GM12878 (cell line): ENCODE data around the gene KRR1. TPM values are rescaled to one million over a fixed set of nuclear protein-coding genes. Genes with fewer than 3 reads are reported as not detected.

Experiments used
- ATAC-seq: fragments of 200-7000 bp; cut with Tn5 transposase; 3 replicates; pipeline ENCODE4 v1.9.1; 2020; ENCODE audit warnings: mild to moderate bottlenecking, moderate library complexity
- BruUV-seq: library from RNA; stranded (reverse); fragments of 400-500 nt; replicated peaks from 2 replicates; lab custom pipeline; 2021; lab: Mats Ljungman, UMichigan
- CTCF ChIA-PET: fragments of 300-600 bp; sonication (Branson Sonifier 250); formaldehyde crosslinking; extraction: SDS; loops from one replicate; lab custom pipeline; 2021; ENCODE audit warnings: inconsistent platforms; lab: Yijun Ruan, JAX
- POLR2A ChIA-PET: fragments of 350-600 bp; formaldehyde crosslinking; extraction: SDS; loops from one replicate; lab custom pipeline; 2021; ENCODE audit warnings: inconsistent platforms; lab: Charles Lee
- RAD21 ChIA-PET: fragments of 300-600 bp; sonication (Branson Sonifier 250); formaldehyde crosslinking; loops from one replicate; lab custom pipeline; 2023; ENCODE audit warnings: antibody characterized with exemption; ENCODE audit not compliant: unreplicated experiment; lab: Charles Lee
- SMC1A ChIA-PET: fragments of 300-600 bp; sonication (Branson Sonifier 250); formaldehyde crosslinking; loops from one replicate; lab custom pipeline; 2023; ENCODE audit not compliant: unreplicated experiment, uncharacterized antibody; lab: Charles Lee
- DNase-seq: peaks from one replicate; pipeline ENCODE4 v3.0.0-alpha.2; 2011; ENCODE audit warnings: low read depth, low spot score
- FAIRE-seq: peaks from 3 replicates; lab custom pipeline; 2011; peaks lifted over from hg19 to GRCh38; lab: Jason Lieb, UNC
- H2AFZ ChIP-seq: 2 replicates; pipeline ENCODE4 v1.6.0; 2011; ENCODE audit warnings: low read depth, low read length, control low read depth; ENCODE audit not compliant: control insufficient read depth
- H3K27ac ChIP-seq: 2 replicates; pipeline ENCODE4 v1.5.1; 2011; ENCODE audit warnings: control low read depth; ENCODE audit not compliant: control insufficient read depth, insufficient read depth
- H3K27me3 ChIP-seq, 2 experiments: replicated peaks in 1 of 2; 2 replicates each; pipeline versions ENCODE4 v1.6.0 to v1.6.1; 2011; ENCODE audit warnings: low read length in 1 of 2; ENCODE audit not compliant: control insufficient read depth in 2 of 2, insufficient read depth in 2 of 2
- H3K36me3 ChIP-seq, 2 experiments: 2 replicates each; pipeline ENCODE4 v1.5.1; 2011; ENCODE audit warnings: low read length in 1 of 2; ENCODE audit not compliant: control insufficient read depth in 2 of 2, insufficient read depth in 2 of 2
- H3K4me1 ChIP-seq: 2 replicates; pipeline ENCODE4 v1.6.1; 2011; ENCODE audit warnings: mild to moderate bottlenecking, low read length, moderate library complexity, mixed read lengths; ENCODE audit not compliant: control insufficient read depth, insufficient read depth
- H3K4me2 ChIP-seq: 2 replicates; pipeline ENCODE4 v1.6.0; 2011; ENCODE audit warnings: control low read depth; ENCODE audit not compliant: control insufficient read depth, insufficient read depth
- H3K4me3 ChIP-seq: fragments of 200-600 bp; sonication (generic); 2 replicates; pipeline ENCODE4 v1.5.1; 2016
- H3K79me2 ChIP-seq: 2 replicates; pipeline ENCODE4 v1.6.0; 2011; ENCODE audit warnings: low read length; ENCODE audit not compliant: control insufficient read depth, insufficient read depth
- H3K9ac ChIP-seq: 2 replicates; pipeline ENCODE4 v1.8.0; 2011; ENCODE audit warnings: low read length, control low read depth, mixed read lengths; ENCODE audit not compliant: control insufficient read depth, insufficient read depth
- H3K9me3 ChIP-seq: replicated peaks from 3 replicates; pipeline ENCODE4 v1.5.1; 2011; ENCODE audit warnings: mild to moderate bottlenecking, low read length; ENCODE audit not compliant: control insufficient read depth, insufficient read depth
- H4K20me1 ChIP-seq: 2 replicates; pipeline ENCODE4 v1.6.0; 2011; ENCODE audit not compliant: control insufficient read depth, insufficient read depth
- ASH2L ChIP-seq: fragments of 300-600, 200-600 bp; sonication (generic); IDR thresholded peaks from 2 replicates; pipeline ENCODE4 v1.6.1; 2017; ENCODE audit warnings: low read depth, mild to moderate bottlenecking, borderline replicate concordance
- IKZF1 ChIP-seq: fragments of 450-650 bp; conservative IDR thresholded peaks from 2 replicates; pipeline ENCODE4 v1.6.1; 2017; ENCODE audit warnings: antibody characterized with exemption, mild to moderate bottlenecking
- MEF2B ChIP-seq: fragments of 450-650 bp; IDR thresholded peaks from 2 replicates; pipeline ENCODE4 v1.6.1; 2018; ENCODE audit warnings: mild to moderate bottlenecking, moderate library complexity; ENCODE audit not compliant: partially characterized antibody, poor library complexity, severe bottlenecking
- MLLT1 ChIP-seq: fragments of 450-650 bp; IDR thresholded peaks from 2 replicates; pipeline ENCODE4 v1.6.1; 2016; ENCODE audit warnings: mild to moderate bottlenecking
- NFIC ChIP-seq: IDR thresholded peaks from 2 replicates; pipeline ENCODE4 v1.6.1; 2012; ENCODE audit warnings: low read depth, mild to moderate bottlenecking, inconsistent platforms, low read length, moderate library complexity
- RFX5 ChIP-seq: IDR thresholded peaks from 2 replicates; pipeline ENCODE4 v1.6.1; 2011; ENCODE audit warnings: low read depth, low read length, improper control_type of control experiment
- TAF1 ChIP-seq: IDR thresholded peaks from 2 replicates; pipeline ENCODE4 v1.6.1; 2011; ENCODE audit warnings: mild to moderate bottlenecking, low read depth, low read length, borderline replicate concordance
- TBL1XR1 ChIP-seq: IDR thresholded peaks from 2 replicates; pipeline ENCODE4 v1.6.1; 2012; ENCODE audit warnings: low read depth, low read length, improper control_type of control experiment
- ZNF274 ChIP-seq: IDR thresholded peaks from one replicate; pipeline ENCODE4 v1.8.0; 2011; ENCODE audit not compliant: insufficient read length, insufficient read depth
- WGBS: methylation state at CpG from one replicate; pipeline ENCODE4 v1.1.6; 2016; ENCODE audit warnings: low lambda C conversion rate; ENCODE audit not compliant: insufficient replicate concordance, insufficient coverage; ENCODE audit errors: missing lambda C conversion rate; 5-methylcytosine and 5-hydroxymethylcytosine counted together
- in situ Hi-C: fragments of 300-500 bp; cut with MboI; formaldehyde crosslinking; loops from 9 replicates; pipeline ENCODE4 v1.14.3; 2018; ENCODE audit warnings: mixed read lengths
- intact Hi-C: fragments of 100-400 bp; cut with micrococcal nuclease; formaldehyde crosslinking; loops from one replicate; pipeline ENCODE4 v1.14.2; 2022; ENCODE audit not compliant: unreplicated experiment
- polyA plus RNA-seq, 11 experiments: library from polyadenylated mRNA; depleted of rRNA in 4 of 11; unstranded in 6 of 11; stranded (reverse) in 5 of 11; fragments of >200 nt; fragmentation: Nextera tagmentation in 4 of 11; fragmentation: Illumina TruSeq in 1 of 11; extraction: Ambion mirVana in 4 of 11; extraction: Trizol in 1 of 11; gene quantifications; 1 replicate in 1 of 11; 2 replicates in 10 of 11; pipeline versions ENCODE4 v1.2.1 to v1.2.3, GENCODE V29; 2011 to 2016; ENCODE audit warnings: inconsistent platforms in 2 of 11, missing spikeins in 2 of 11, low read depth in 1 of 11
- total RNA-seq, 4 experiments: library from RNA; depleted of rRNA in 3 of 4; stranded (reverse); fragments of >200 nt in 3 of 4; fragmentation: Illumina TruSeq in 1 of 4; extraction: Trizol in 1 of 4; gene quantifications; 2 replicates each; pipeline versions ENCODE4 v1.2.1 to v1.2.3, GENCODE V29; 2013 to 2021
- TF ChIP-seq, protein P1 (sequence below): fragments of 450-650 bp; IDR thresholded peaks from 2 replicates; pipeline ENCODE4 v1.6.1; 2018; ENCODE audit warnings: mild to moderate bottlenecking, low read depth, moderate library complexity; ENCODE audit not compliant: partially characterized antibody

Gene KRR1
- total and polyA plus RNA-seq, 10 of the 15 experiments (the other 5 are each of a cell fraction or from before 2014, with no cell fraction given): 29.6 to 103 (median 75.3) TPM

DNA sequence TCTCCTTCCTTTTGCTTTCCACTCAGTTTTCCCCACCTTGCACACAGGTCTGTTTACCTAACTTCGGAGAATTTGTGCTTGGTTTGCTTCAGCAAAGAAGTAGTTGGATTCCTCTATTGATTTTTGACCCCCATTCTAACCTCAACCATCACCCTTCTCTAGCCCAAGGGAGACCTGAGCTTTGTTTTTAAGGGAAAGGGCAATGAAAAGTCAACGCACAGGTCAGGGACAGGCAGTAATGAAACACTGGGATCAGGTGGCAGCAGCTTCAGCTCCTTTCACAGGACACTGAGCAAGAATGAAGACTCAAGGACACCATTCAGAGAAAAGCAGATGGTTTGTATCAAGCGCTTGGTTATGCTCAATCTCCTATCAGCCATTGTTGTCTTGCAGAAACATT is 46.9 kb upstream of the KRR1 start:
- Histone ChIP-seq H3K36me3 (no peaks in the 10 kb centered on the region), H2AFZ (no peak overlapping the region), H3K4me1 (no peaks in the 10 kb centered on the region), H3K27me3 (no peaks in the 10 kb centered on the region), H3K9ac (no peak overlapping the region), H4K20me1 (no peaks in the 10 kb centered on the region), H3K27ac (no peak overlapping the region), H3K79me2 (no peaks in the 10 kb centered on the region), H3K4me2 (no peak overlapping the region), H3K9me3 (no peaks in the 10 kb centered on the region), H3K4me3 (no peak overlapping the region)
- TF ChIP-seq NFIC: no peak
- TF ChIP-seq TAF1: no peak
- FAIRE-seq: no peak
- 79% methylated on average over 3 of the region's 3 CpGs for WGBS
- BruUV-seq: no TSS peak
- POLR2A ChIA-PET: no interaction called here
- intact Hi-C loops: no loop called here
- no peak for ATAC-seq
- DNase-seq: no peak
- RAD21 ChIA-PET: interaction anchor here (0.8 to 6.4 kb wide), 5 partner anchors 31 to 797 kb away, joined by 3 to 89 read pairs (median 28); partner anchors contain the start of gene PHLDA1
- in situ Hi-C loops: no loop called here
- SMC1A ChIA-PET: interaction anchor here (0.6 to 5.0 kb wide), 10 partner anchors 10 to 511 kb away, joined by 3 to 26 read pairs (median 4); partner anchors contain the start of genes GLIPR1L1 and PHLDA1
- CTCF ChIA-PET: interaction anchor here (0.6 to 3.1 kb wide), 11 partner anchors 12 to 1028 kb away, joined by 3 to 34 read pairs (median 3); partner anchors contain the start of gene PHLDA1

- Histone ChIP-seq H3K79me2 (no peaks in the 10 kb centered on the region), H3K27ac (no peak overlapping the region), H4K20me1 (no peaks in the 10 kb centered on the region), H3K4me1 (no peaks in the 10 kb centered on the region), H3K4me2 (no peak overlapping the region), H3K4me3 (no peak overlapping the region), H3K27me3 (no peaks in the 10 kb centered on the region), H3K9me3 (no peaks in the 10 kb centered on the region), H2AFZ (no peak overlapping the region), H3K36me3 (no peaks in the 10 kb centered on the region), H3K9ac (no peak overlapping the region)
- ChIA-PET SMC1A (interaction anchor here (0.8 to 5.0 kb wide), 8 partner anchors 9 to 481 kb away, joined by 3 to 26 read pairs (median 4); partner anchors contain the start of gene PHLDA1), POLR2A (no interaction called here), RAD21 (interaction anchor here (0.9 to 6.4 kb wide), 3 partner anchors 84 to 481 kb away, joined by 3 to 89 read pairs (median 4); partner anchors contain the start of gene PHLDA1), CTCF (interaction anchor here (1.2 to 3.2 kb wide), 6 partner anchors 11 to 900 kb away, joined by 3 to 18 read pairs (median 4); no protein-coding TSS in a partner anchor)
- intact Hi-C loops (no loop called here), in situ Hi-C loops (no loop called here)
- DNase-seq (no peak), FAIRE-seq (no peak), ATAC-seq (no peak; the same call in 1 of the 3 replicates)
- no TSS peak for BruUV-seq
- 0% methylated on average over 3 of the region's 3 CpGs for WGBS
- TF ChIP-seq IKZF1 (no peak), RFX5 (no peak), ASH2L (no peak), MLLT1 (no peak), ZNF274 (no peak), MEF2B (no peak), TBL1XR1 (no peak)
- TF ChIP-seq, protein P1, sequence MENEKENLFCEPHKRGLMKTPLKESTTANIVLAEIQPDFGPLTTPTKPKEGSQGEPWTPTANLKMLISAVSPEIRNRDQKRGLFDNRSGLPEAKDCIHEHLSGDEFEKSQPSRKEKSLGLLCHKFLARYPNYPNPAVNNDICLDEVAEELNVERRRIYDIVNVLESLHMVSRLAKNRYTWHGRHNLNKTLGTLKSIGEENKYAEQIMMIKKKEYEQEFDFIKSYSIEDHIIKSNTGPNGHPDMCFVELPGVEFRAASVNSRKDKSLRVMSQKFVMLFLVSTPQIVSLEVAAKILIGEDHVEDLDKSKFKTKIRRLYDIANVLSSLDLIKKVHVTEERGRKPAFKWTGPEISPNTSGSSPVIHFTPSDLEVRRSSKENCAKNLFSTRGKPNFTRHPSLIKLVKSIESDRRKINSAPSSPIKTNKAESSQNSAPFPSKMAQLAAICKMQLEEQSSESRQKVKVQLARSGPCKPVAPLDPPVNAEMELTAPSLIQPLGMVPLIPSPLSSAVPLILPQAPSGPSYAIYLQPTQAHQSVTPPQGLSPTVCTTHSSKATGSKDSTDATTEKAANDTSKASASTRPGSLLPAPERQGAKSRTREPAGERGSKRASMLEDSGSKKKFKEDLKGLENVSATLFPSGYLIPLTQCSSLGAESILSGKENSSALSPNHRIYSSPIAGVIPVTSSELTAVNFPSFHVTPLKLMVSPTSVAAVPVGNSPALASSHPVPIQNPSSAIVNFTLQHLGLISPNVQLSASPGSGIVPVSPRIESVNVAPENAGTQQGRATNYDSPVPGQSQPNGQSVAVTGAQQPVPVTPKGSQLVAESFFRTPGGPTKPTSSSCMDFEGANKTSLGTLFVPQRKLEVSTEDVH: no peak
Measured at GRCh38 chr12:75556311-75556899, 45.0 kb upstream of the KRR1 start.
